H1 (cell line): Measurements from ENCODE around the gene PMEPA1. TPM values are rescaled to one million over a fixed set of nuclear protein-coding genes. Genes with fewer than 3 reads are reported as not detected.

ENCODE experiments used
- CTCF ChIA-PET: fragments of 300-600 bp; sonication (Branson Sonifier 250); formaldehyde crosslinking; loops from one replicate; lab custom pipeline; 2021; ENCODE audit not compliant: partially characterized antibody; lab: Charles Lee
- POLR2A ChIA-PET: fragments of 300-600 bp; sonication (Branson Sonifier 250); formaldehyde crosslinking; loops from one replicate; lab custom pipeline; 2021; ENCODE audit warnings: inconsistent platforms; ENCODE audit not compliant: partially characterized antibody; lab: Charles Lee
- DNase-seq, 2 experiments: peaks; one replicate each; pipeline versions ENCODE4 v3.0.0 to v3.0.0-alpha.2; 2010 to 2022; ENCODE audit warnings: low spot score in 2 of 2, low read depth in 1 of 2, mixed read lengths in 1 of 2
- FAIRE-seq: peaks from 2 replicates; lab custom pipeline; 2011; peaks lifted over from hg19 to GRCh38; lab: Jason Lieb, UNC
- H2AFZ ChIP-seq: 2 replicates; pipeline ENCODE4 v1.8.1; 2012; ENCODE audit warnings: low read length, inconsistent platforms
- H2AK5ac ChIP-seq: 2 replicates; pipeline ENCODE4 v1.6.1; 2013; ENCODE audit warnings: low read depth, low read length
- H2BK120ac ChIP-seq: replicated peaks from 2 replicates; pipeline ENCODE3; 2013; ENCODE audit warnings: low read depth, low read length, inconsistent platforms
- H2BK12ac ChIP-seq: 2 replicates; pipeline ENCODE4 v1.6.1; 2013; ENCODE audit warnings: low read depth, low read length
- H2BK15ac ChIP-seq: 2 replicates; pipeline ENCODE4 v1.6.1; 2013; ENCODE audit warnings: low read length
- H2BK20ac ChIP-seq: 2 replicates; pipeline ENCODE4 v1.6.1; 2013; ENCODE audit warnings: low read length
- H2BK5ac ChIP-seq: 2 replicates; pipeline ENCODE4 v1.6.1; 2013; ENCODE audit warnings: low read depth, low read length
- H3K14ac ChIP-seq: 2 replicates; pipeline ENCODE4 v1.6.1; 2013; ENCODE audit warnings: inconsistent platforms; ENCODE audit not compliant: insufficient read length
- H3K18ac ChIP-seq: 2 replicates; pipeline ENCODE4 v1.6.1; 2013; ENCODE audit warnings: low read length; ENCODE audit errors: extremely low read depth
- H3K23ac ChIP-seq: 2 replicates; pipeline ENCODE4 v1.6.1; 2013; ENCODE audit warnings: inconsistent platforms; ENCODE audit not compliant: insufficient read length
- H3K23me2 ChIP-seq: 2 replicates; pipeline ENCODE4 v1.6.1; 2013; ENCODE audit warnings: low read depth, low read length
- H3K27ac ChIP-seq: 2 replicates; pipeline ENCODE4 v1.6.1; 2011; ENCODE audit warnings: low read depth, low read length, inconsistent platforms
- H3K27me3 ChIP-seq, 4 experiments: replicated peaks in 1 of 4; 1 replicate in 1 of 4; 2 replicates in 3 of 4; pipeline versions ENCODE4 v1.6.1 to v1.8.1; 2011 to 2013; ENCODE audit warnings: low read length in 3 of 4, mild to moderate bottlenecking in 3 of 4, inconsistent platforms in 2 of 4, mixed read lengths in 2 of 4, moderate library complexity in 1 of 4; ENCODE audit not compliant: control insufficient read depth in 3 of 4, insufficient read depth in 3 of 4; ENCODE audit errors: extremely low read depth in 1 of 4
- H3K36me3 ChIP-seq, 4 experiments: 2 replicates each; pipeline versions ENCODE4 v1.6.1 to v1.8.1; 2011 to 2013; ENCODE audit warnings: mild to moderate bottlenecking in 4 of 4, low read length in 3 of 4, moderate library complexity in 2 of 4, control low read depth in 1 of 4, inconsistent platforms in 1 of 4; ENCODE audit not compliant: insufficient read depth in 4 of 4, control insufficient read depth in 2 of 4
- H3K4ac ChIP-seq: replicated peaks from 2 replicates; pipeline ENCODE3; 2013; ENCODE audit warnings: low read length, low read depth, mixed read lengths, inconsistent platforms; ENCODE audit not compliant: insufficient read length
- H3K4me1 ChIP-seq, 4 experiments: replicated peaks in 1 of 4; 1 replicate in 1 of 4; 2 replicates in 3 of 4; pipeline versions ENCODE4 v1.6.1 to v1.8.1; 2011 to 2013; ENCODE audit warnings: low read length in 3 of 4, inconsistent platforms in 2 of 4, mixed read lengths in 1 of 4; ENCODE audit not compliant: insufficient read depth in 4 of 4, control insufficient read depth in 3 of 4
- H3K4me2 ChIP-seq, 2 experiments: 2 replicates each; pipeline versions ENCODE4 v1.6.1 to v1.8.1; 2011 to 2013; ENCODE audit warnings: low read depth in 2 of 2, low read length in 2 of 2, control low read depth in 1 of 2, inconsistent platforms in 1 of 2, mild to moderate bottlenecking in 1 of 2; ENCODE audit not compliant: insufficient read depth in 1 of 2
- H3K4me3 ChIP-seq, 4 experiments: fragments of 200-600, 300-600 bp in 1 of 4; sonication (generic), shearing (Covaris generic), sonication (Bioruptor Twin) in 1 of 4; 2 replicates each; pipeline versions ENCODE4 v1.5.1 to v1.8.1; 2011 to 2016; ENCODE audit warnings: low read length in 4 of 4, low read depth in 3 of 4, control low read depth in 2 of 4, inconsistent platforms in 2 of 4, mild to moderate bottlenecking in 2 of 4, mixed read lengths in 1 of 4, moderate library complexity in 1 of 4; ENCODE audit not compliant: insufficient read depth in 2 of 4; ENCODE audit errors: extremely low read depth in 1 of 4
- H3K56ac ChIP-seq: replicated peaks from 2 replicates; pipeline ENCODE3; 2013; ENCODE audit warnings: low read depth, mild to moderate bottlenecking, mixed read lengths, low read length, inconsistent platforms; ENCODE audit not compliant: insufficient read length
- H3K79me1 ChIP-seq: 2 replicates; pipeline ENCODE4 v1.6.1; 2013; ENCODE audit warnings: low read depth, low read length, control low read depth
- H3K79me2 ChIP-seq, 2 experiments: 2 replicates each; pipeline versions ENCODE4 v1.6.1 to v1.8.1; 2012 to 2013; ENCODE audit warnings: low read length in 2 of 2, mild to moderate bottlenecking in 2 of 2, inconsistent platforms in 1 of 2; ENCODE audit not compliant: insufficient read depth in 2 of 2, control insufficient read depth in 1 of 2
- H3K9ac ChIP-seq, 4 experiments: replicated peaks in 1 of 4; 1 replicate in 1 of 4; 2 replicates in 3 of 4; pipeline versions ENCODE4 v1.6.1 to v1.8.1; 2011 to 2013; ENCODE audit warnings: low read depth in 3 of 4, low read length in 3 of 4, control low read depth in 2 of 4, mild to moderate bottlenecking in 2 of 4, moderate library complexity in 2 of 4, inconsistent platforms in 1 of 4; ENCODE audit errors: extremely low read depth in 1 of 4
- H3K9me3 ChIP-seq, 2 experiments: 2 replicates each; pipeline versions ENCODE4 v1.6.1 to v1.8.1; 2012 to 2013; ENCODE audit warnings: mild to moderate bottlenecking in 2 of 2, moderate library complexity in 2 of 2, control low read depth in 1 of 2, inconsistent platforms in 1 of 2, low read depth in 1 of 2, low read length in 1 of 2, mixed read lengths in 1 of 2; ENCODE audit not compliant: insufficient read depth in 2 of 2
- H4K20me1 ChIP-seq, 2 experiments: replicated peaks in 1 of 2; 2 replicates each; pipeline versions ENCODE3 to v1.8.1; 2011 to 2013; ENCODE audit warnings: inconsistent platforms in 2 of 2, low read length in 2 of 2, mild to moderate bottlenecking in 1 of 2; ENCODE audit not compliant: insufficient read depth in 2 of 2, control insufficient read depth in 1 of 2
- H4K5ac ChIP-seq: 2 replicates; pipeline ENCODE4 v1.6.1; 2013; ENCODE audit warnings: low read length, low read depth, mixed read lengths, inconsistent platforms; ENCODE audit not compliant: insufficient read length
- H4K8ac ChIP-seq: 2 replicates; pipeline ENCODE4 v1.8.0; 2013; ENCODE audit warnings: mild to moderate bottlenecking, moderate library complexity, low read length, inconsistent platforms; ENCODE audit not compliant: insufficient read depth; ENCODE audit errors: extremely low read depth
- H4K91ac ChIP-seq: replicated peaks from 2 replicates; pipeline ENCODE3; 2013; ENCODE audit warnings: low read length, mixed read lengths, inconsistent platforms; ENCODE audit not compliant: insufficient read length
- BACH1 ChIP-seq: IDR thresholded peaks from 2 replicates; pipeline ENCODE4 v1.6.1; 2012; ENCODE audit warnings: low read length, improper control_type of control experiment
- BCL11A ChIP-seq, 2 experiments: IDR thresholded peaks; one replicate each; pipeline ENCODE4 v1.6.1; 2011; ENCODE audit warnings: low read depth in 2 of 2, low read length in 2 of 2, mild to moderate bottlenecking in 2 of 2
- HDAC2 ChIP-seq, 2 experiments: fragments of 300-600 bp in 1 of 2; sonication (generic) in 1 of 2; IDR thresholded peaks; 2 replicates each; pipeline ENCODE4 v1.6.1; 2011 to 2012; ENCODE audit warnings: low read depth in 2 of 2, low read length in 2 of 2, mild to moderate bottlenecking in 2 of 2, moderate library complexity in 2 of 2, borderline replicate concordance in 1 of 2, inconsistent platforms in 1 of 2
- JUN ChIP-seq: IDR thresholded peaks from 2 replicates; pipeline ENCODE4 v1.6.1; 2011; ENCODE audit warnings: low read depth, mild to moderate bottlenecking, improper control_type of control experiment, low read length
- JUND ChIP-seq: IDR thresholded peaks from 2 replicates; pipeline ENCODE4 v1.6.1; 2011; ENCODE audit warnings: mild to moderate bottlenecking, improper control_type of control experiment, low read length
- KDM1A ChIP-seq: fragments of 200-600, 300-600 bp; sonication (generic); IDR thresholded peaks from 2 replicates; pipeline ENCODE4 v1.7.1; 2016; ENCODE audit warnings: mild to moderate bottlenecking, low read length, borderline replicate concordance
- RAD21 ChIP-seq, 2 experiments: IDR thresholded peaks in 1 of 2; conservative IDR thresholded peaks in 1 of 2; 2 replicates each; pipeline ENCODE4 v1.6.1; 2011; ENCODE audit warnings: low read depth in 2 of 2, low read length in 2 of 2, improper control_type of control experiment in 1 of 2, inconsistent platforms in 1 of 2, mild to moderate bottlenecking in 1 of 2, moderate library complexity in 1 of 2
- SAP30 ChIP-seq: fragments of 300-600 bp; sonication (generic); IDR thresholded peaks from 2 replicates; pipeline ENCODE4 v1.7.1; 2012; ENCODE audit warnings: low read length, moderate library complexity, mild to moderate bottlenecking, inconsistent platforms; ENCODE audit not compliant: insufficient read depth, insufficient replicate concordance
- SP4 ChIP-seq: IDR thresholded peaks from 2 replicates; pipeline ENCODE4 v1.6.1; 2012; ENCODE audit warnings: low read length, inconsistent platforms
- SRF ChIP-seq: IDR thresholded peaks from 2 replicates; pipeline ENCODE4 v1.6.1; 2011; ENCODE audit warnings: mild to moderate bottlenecking, low read depth, low read length, moderate library complexity
- TCF12 ChIP-seq: IDR thresholded peaks from 2 replicates; pipeline ENCODE4 v1.6.1; 2011; ENCODE audit warnings: low read depth, mild to moderate bottlenecking, low read length
- TEAD4 ChIP-seq: IDR thresholded peaks from 2 replicates; pipeline ENCODE4 v1.6.1; 2012; ENCODE audit warnings: low read depth, low read length, inconsistent platforms, mixed read lengths
- WGBS, 2 experiments: shearing (Covaris generic) in 1 of 2; methylation state at CpG; one replicate each; pipeline versions ENCODE4 v1.1.6 to v1.1.7; 2013 to 2015; ENCODE audit warnings: low lambda C conversion rate in 2 of 2, mixed read lengths in 2 of 2, inconsistent platforms in 1 of 2, low coverage in 1 of 2, missing lambda C conversion rate in 1 of 2; ENCODE audit not compliant: insufficient replicate concordance in 2 of 2, insufficient coverage in 1 of 2, insufficient read length in 1 of 2; ENCODE audit errors: extremely low coverage in 1 of 2, missing lambda C conversion rate in 1 of 2; 5-methylcytosine and 5-hydroxymethylcytosine counted together
- polyA plus RNA-seq, 7 experiments: library from polyadenylated mRNA; depleted of rRNA in 3 of 7; stranded (reverse) in 5 of 7; unstranded in 2 of 7; fragments of >200 nt in 5 of 7; fragments of 200-250 nt in 2 of 7; gene quantifications; 1 replicate in 5 of 7; 2 replicates in 1 of 7; 4 replicates in 1 of 7; pipeline versions ENCODE4 v1.2.1 to v1.2.3, GENCODE V29; 2011 to 2013; ENCODE audit warnings: missing spikeins in 2 of 7, mixed read lengths in 2 of 7
- total RNA-seq: library from RNA; stranded (reverse); fragmentation: NEBNext Ultra II Directional; extraction: Animal tissue kit (Norgen Biotek cat#: 25700); gene quantifications from 2 replicates; pipeline ENCODE4 v1.2.1, GENCODE V29; 2021
- TF ChIP-seq, protein P1 (sequence below): IDR thresholded peaks from 2 replicates; pipeline ENCODE4 v1.6.1; 2012; ENCODE audit warnings: inconsistent platforms

The PMEPA1 gene
- total and polyA plus RNA-seq, 2 of the 8 experiments (the other 6 are each of a cell fraction or from before 2014, with no cell fraction given) = 12.7 to 20.5 TPM

DNA sequence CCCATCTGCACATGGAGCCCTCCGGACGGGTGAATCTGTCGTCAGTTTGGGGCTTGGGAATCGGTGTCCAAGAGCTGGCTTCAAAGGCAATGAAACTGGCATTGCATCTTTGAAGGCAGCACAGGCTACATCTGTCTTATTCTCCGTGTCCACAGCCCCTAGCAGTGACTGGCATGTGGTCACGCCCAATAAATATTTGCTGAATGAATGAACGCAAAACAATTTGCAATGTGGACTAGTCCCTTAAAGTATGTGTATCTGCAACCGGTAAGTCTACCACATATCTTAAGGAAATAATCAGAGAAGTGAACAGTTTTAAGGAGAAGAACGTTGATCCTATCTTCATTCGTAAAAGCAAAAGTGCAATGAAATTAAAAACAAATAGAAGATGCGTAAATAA, 8.0 kb upstream of the PMEPA1 start:
- WGBS, 2 experiments = 93% methylated on average over 11 of the region's 11 CpGs; no CpG with 5 or more reads in 1 of the 2 experiments
- Histone ChIP-seq H3K56ac (no peak overlapping the region), H3K18ac (no peak overlapping the region), H3K9ac (no peak overlapping the region), H2BK15ac (0 out of 2 replicates have a peak overlapping the region, but pooled peaks have one; percentile 65), H3K27ac (no peak overlapping the region), H3K27me3 (peaks cover 0 to 4% (median 2%) of the 10 kb centered on the region in 4 experiments; a peak in 1 of 7 replicates), H4K91ac (no peak overlapping the region), H3K14ac (no peak overlapping the region), H3K79me2 (no peaks in the 10 kb centered on the region), H3K4ac (no peak overlapping the region), H4K20me1 (peaks cover 0 to 1% of the 10 kb centered on the region in 2 experiments), H3K4me2 (no peak overlapping the region; a peak in 1 of 4 replicates), H2BK12ac (peak overlapping the region; percentile 75), H2BK120ac (no peak overlapping the region), H2BK20ac (no peak overlapping the region), H3K36me3 (no peaks in the 10 kb centered on the region), H3K79me1 (no peaks in the 10 kb centered on the region), H2BK5ac (no peak overlapping the region), H3K23me2 (peaks cover 4% of the 10 kb centered on the region; the same call in 1 of the 2 replicates), H2AK5ac (no peak overlapping the region), H3K4me1 (peaks cover 0 to 3% (median 1%) of the 10 kb centered on the region in 4 experiments; a peak in 5 of 7 replicates), H2AFZ (no peak overlapping the region), H4K5ac (no peak overlapping the region), H3K9me3 (no peaks in the 10 kb centered on the region), H3K23ac (no peak overlapping the region), H3K4me3 (no peak overlapping the region), H4K8ac (peak overlapping the region; percentile 40; the same call in 1 of the 2 replicates)
- DNase-seq (no peak), FAIRE-seq (no peak)
- CTCF ChIA-PET = no interaction called here
- POLR2A ChIA-PET = interaction anchor here (0.9 to 1.8 kb wide), 2 partner anchors 9 to 10 kb away, joined by 3 to 5 read pairs; no protein-coding TSS in a partner anchor
- TF ChIP-seq SP4 = no peak
- TF ChIP-seq, protein P1, sequence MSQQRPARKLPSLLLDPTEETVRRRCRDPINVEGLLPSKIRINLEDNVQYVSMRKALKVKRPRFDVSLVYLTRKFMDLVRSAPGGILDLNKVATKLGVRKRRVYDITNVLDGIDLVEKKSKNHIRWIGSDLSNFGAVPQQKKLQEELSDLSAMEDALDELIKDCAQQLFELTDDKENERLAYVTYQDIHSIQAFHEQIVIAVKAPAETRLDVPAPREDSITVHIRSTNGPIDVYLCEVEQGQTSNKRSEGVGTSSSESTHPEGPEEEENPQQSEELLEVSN = no peak
- TF ChIP-seq KDM1A = no peak
- no peak for TF ChIP-seq TCF12
- no peak for TF ChIP-seq BCL11A (IDR thresholded peaks at IDR 0.05; ENCODE audit: low read depth in 2 of 2, low read length in 2 of 2)
- TF ChIP-seq HDAC2 (IDR thresholded peaks at IDR 0.05; ENCODE audit: borderline replicate concordance in 1 of 2, low read depth in 2 of 2, low read length in 2 of 2) = no peak
- no peak for TF ChIP-seq BACH1
- no peak for TF ChIP-seq SAP30
- TF ChIP-seq JUND = no peak
- TF ChIP-seq RAD21 (IDR thresholded peaks at IDR 0.05 in 1 of 2, conservative IDR thresholded peaks at IDR 0.05 in 1 of 2; ENCODE audit: low read depth in 2 of 2, low read length in 2 of 2) = no peak
- no peak for TF ChIP-seq TEAD4
- no peak for TF ChIP-seq JUN
- no peak for TF ChIP-seq SRF
